Caco-2 (cell line): ENCODE measurements around the gene ZCCHC7. TPM values are rescaled to one million over a fixed set of nuclear protein-coding genes. Genes with fewer than 3 reads are reported as not detected.
"Not testable (repeated sequence)": the region's sequence is repeated elsewhere in the genome, so short reads cannot be mapped to it uniquely, and the experiment has no call there.

Source experiments
- Bru-seq: library from RNA; stranded (reverse); fragments of 400-500 nt; gene quantifications from one replicate; lab custom pipeline; 2021; lab: Mats Ljungman, UMichigan
- BruChase-seq, 2 experiments: library from RNA; stranded (reverse); fragments of 400-500 nt; gene quantifications; one replicate each; lab custom pipeline; 2021; lab: Mats Ljungman, UMichigan
- BruUV-seq: library from RNA; stranded (reverse); fragments of 400-500 nt; replicated peaks from 2 replicates; lab custom pipeline; 2021; lab: Mats Ljungman, UMichigan
- CTCF ChIA-PET: fragments of 300-600 bp; sonication (Branson Sonifier 250); formaldehyde crosslinking; loops from one replicate; lab custom pipeline; 2022; ENCODE audit warnings: antibody characterized with exemption; lab: Charles Lee
- POLR2A ChIA-PET: fragments of 300-600 bp; sonication (Branson Sonifier 250); formaldehyde crosslinking; loops from one replicate; lab custom pipeline; 2022; ENCODE audit warnings: antibody characterized with exemption; lab: Charles Lee
- DNase-seq, 2 experiments: peaks; one replicate each; pipeline versions ENCODE4 v3.0.0 to v3.0.0-alpha.2; 2020 to 2022
- H3K27me3 ChIP-seq: replicated peaks from 2 replicates; pipeline ENCODE4 v1.6.0; 2011; ENCODE audit warnings: low read length; ENCODE audit not compliant: control insufficient read depth, insufficient read depth
- H3K36me3 ChIP-seq: 2 replicates; pipeline ENCODE4 v1.5.1; 2011; ENCODE audit warnings: low read length; ENCODE audit not compliant: control insufficient read depth, insufficient read depth
- H3K4me1 ChIP-seq: fragments of 250-450 bp; sonication (Bioruptor Pico); 2 replicates; pipeline ENCODE4 v1.5.1; 2020; ENCODE audit warnings: mild to moderate bottlenecking
- H3K4me3 ChIP-seq: 2 replicates; pipeline ENCODE4 v1.5.1; 2011; ENCODE audit warnings: low read depth, mild to moderate bottlenecking, control low read depth, low read length
- H3K9me3 ChIP-seq: fragments of 250-450 bp; sonication (Bioruptor Pico); 2 replicates; pipeline ENCODE4 v1.5.1; 2020; ENCODE audit warnings: mild to moderate bottlenecking, moderate library complexity
- H3K27ac Mint-ChIP-seq: one replicate; pipeline ENCODE4 v1.8.0; 2022; ENCODE audit warnings: mixed read lengths; ENCODE audit not compliant: unreplicated experiment
- H3K27me3 Mint-ChIP-seq: one replicate; pipeline ENCODE4 v1.8.0; 2022; ENCODE audit warnings: mixed read lengths; ENCODE audit not compliant: insufficient read depth, unreplicated experiment
- H3K36me3 Mint-ChIP-seq: one replicate; pipeline ENCODE4 v1.8.0; 2022; ENCODE audit warnings: mild to moderate bottlenecking, mixed read lengths; ENCODE audit not compliant: insufficient read depth, unreplicated experiment
- H3K4me1 Mint-ChIP-seq: one replicate; pipeline ENCODE4 v1.8.0; 2022; ENCODE audit warnings: low read depth, mixed read lengths; ENCODE audit not compliant: unreplicated experiment
- H3K4me3 Mint-ChIP-seq: one replicate; pipeline ENCODE4 v1.8.0; 2022; ENCODE audit warnings: mild to moderate bottlenecking, moderate library complexity, mixed read lengths; ENCODE audit not compliant: unreplicated experiment
- H3K9me3 Mint-ChIP-seq: one replicate; pipeline ENCODE4 v1.8.0; 2022; ENCODE audit warnings: mixed read lengths; ENCODE audit not compliant: unreplicated experiment
- CTCF ChIP-seq, 2 experiments: fragments of 200-600 bp in 1 of 2; IDR thresholded peaks; 1 replicate in 1 of 2; 2 replicates in 1 of 2; pipeline versions ENCODE4 v1.5.1 to v1.8.0; 2011 to 2022; ENCODE audit warnings: antibody characterized with exemption in 1 of 2, control low read depth in 1 of 2, inconsistent platforms in 1 of 2, low read depth in 1 of 2, low read length in 1 of 2, mild to moderate bottlenecking in 1 of 2, moderate library complexity in 1 of 2; ENCODE audit not compliant: insufficient read depth in 1 of 2, severe bottlenecking in 1 of 2, unreplicated experiment in 1 of 2
- intact Hi-C: fragments of 100-400 bp; cut with micrococcal nuclease; formaldehyde crosslinking; loops from one replicate; pipeline ENCODE4 v1.10.0; 2022; ENCODE audit not compliant: unreplicated experiment
- long read RNA-seq: library from polyadenylated mRNA; stranded (forward); transcript quantifications from one replicate; pipeline ENCODE4 v2.0.0, GENCODE V29; 2022
- total RNA-seq: library from RNA; stranded (reverse); gene quantifications from 2 replicates; pipeline ENCODE4 v1.2.3, GENCODE V29; 2022

ZCCHC7 gene
- total RNA-seq (22.0 and 23.2 TPM in 2 replicates), Bru-seq, nascent RNA (percentile 83 among the genes with signal in this experiment), BruChase-seq, experiment 1, labeled RNA remaining after a 2-hour chase (percentile 88 among the genes with signal in this experiment), BruChase-seq, experiment 2, labeled RNA remaining after a 6-hour chase (percentile 79 among the genes with signal in this experiment)
- long read RNA-seq, transcript ZCCHC7-202 (9 exons, 2,619 nt) = major isoform, 11 of 24 reads
- long read RNA-seq, partial matches to known transcripts = 2 of 24 reads
- long read RNA-seq, other reads (novel, unspliced or antisense) = 10 of 24 reads

GRCh38 chr9:37119907-37120842 is at the start of gene ZCCHC7:
Gene ZCCHC7 (plus strand): TSS chr9:37120574.
- H3K36me3 ChIP-seq = no peaks in the 10 kb centered on the region
- Mint-ChIP-seq H3K4me3 (peak within 1 kb of the TSS; percentile 81), H3K9me3 (no peaks in the 10 kb centered on the region), H3K4me1 (peaks cover 12% of the 10 kb centered on the region), H3K27me3 (no peaks in the 10 kb centered on the region), H3K36me3 (peaks cover 25% of the 10 kb centered on the region), H3K27ac (peak within 1 kb of the TSS; percentile 93)
- H3K4me1 ChIP-seq = no peaks in the 10 kb centered on the region
- no peaks in the 10 kb centered on the region for H3K9me3 ChIP-seq
- no peaks in the 10 kb centered on the region for H3K27me3 ChIP-seq
- POLR2A ChIA-PET = interaction anchor here (0.5 to 2.0 kb wide), 14 partner anchors 10 to 829 kb away, joined by 3 to 34 read pairs (median 4); partner anchors contain the start of genes GRHPR and ZBTB5
- intact Hi-C loops = loop anchor here (1.0 to 10.0 kb wide), 3 partner anchors 41 to 213 kb away; no protein-coding TSS in a partner anchor
- no peak for TF ChIP-seq CTCF (IDR thresholded peaks at IDR 0.05; ENCODE audit: insufficient read depth in 1 of 2, low read depth in 1 of 2, low read length in 1 of 2, severe bottlenecking in 1 of 2, unreplicated experiment in 1 of 2)
- DNase-seq = peak; percentile 97
- CTCF ChIA-PET = interaction anchor here (0.6 to 1.7 kb wide), 5 partner anchors 10 to 250 kb away, joined by 3 to 9 read pairs (median 4); no protein-coding TSS in a partner anchor
- peak within 1 kb of the TSS; percentile 75 for H3K4me3 ChIP-seq
- BruUV-seq = no TSS peak

DNA sequence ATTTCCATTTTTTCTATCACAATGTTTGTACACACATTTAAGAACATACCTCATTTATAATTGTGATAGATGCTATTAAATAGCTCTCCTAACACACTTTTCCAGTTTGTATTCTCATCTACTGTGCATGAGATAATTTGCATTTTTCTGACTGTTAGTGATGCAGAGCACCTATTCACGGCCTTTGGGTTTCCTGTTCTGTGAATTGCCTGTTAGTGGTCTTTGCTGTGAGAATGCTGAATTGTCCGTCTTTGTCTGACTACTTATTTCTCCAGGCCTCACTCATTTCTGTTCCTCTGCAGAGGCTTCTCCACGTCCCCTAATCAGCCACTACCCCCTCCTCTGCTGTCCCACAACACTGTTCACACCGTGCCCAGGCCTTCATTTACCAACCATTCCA is 45.6 kb upstream of the ZCCHC7 start:
- POLR2A ChIA-PET, H3K9me3 Mint-ChIP-seq, BruUV-seq: not testable (repeated sequence)

GRCh38 chr9:37079370-37080164 is 40.8 kb upstream of the ZCCHC7 start:
- H3K27me3 Mint-ChIP-seq = no peaks in the 10 kb centered on the region
- no peaks in the 10 kb centered on the region for H3K9me3 ChIP-seq
- peak overlapping the region; percentile 85 for H3K27ac Mint-ChIP-seq
- DNase-seq = peak; percentile 95 to 96
- no peaks in the 10 kb centered on the region for H3K9me3 Mint-ChIP-seq
- no peaks in the 10 kb centered on the region for H3K27me3 ChIP-seq
- no TSS peak for BruUV-seq
- H3K4me3 ChIP-seq = peak overlapping the region; percentile 78
- no peak for TF ChIP-seq CTCF (IDR thresholded peaks at IDR 0.05; ENCODE audit: insufficient read depth in 1 of 2, low read depth in 1 of 2, low read length in 1 of 2, severe bottlenecking in 1 of 2, unreplicated experiment in 1 of 2)
- H3K4me1 Mint-ChIP-seq = peaks cover 8% of the 10 kb centered on the region
- ChIA-PET CTCF (interaction anchor here (0.6 to 1.1 kb wide), 3 partner anchors 40 to 84 kb away, joined by 4 to 5 read pairs (median 4); no protein-coding TSS in a partner anchor), POLR2A (interaction anchor here (0.6 to 1.9 kb wide), 4 partner anchors 40 to 386 kb away, joined by 4 to 34 read pairs (median 6); partner anchors contain the start of genes ZBTB5 and ZCCHC7)
- H3K4me3 Mint-ChIP-seq = peak overlapping the region; percentile 82
- H3K4me1 ChIP-seq = peaks cover 7% of the 10 kb centered on the region; the same call in 1 of the 2 replicates
- H3K36me3 Mint-ChIP-seq = peaks cover 14% of the 10 kb centered on the region
- no peaks in the 10 kb centered on the region for H3K36me3 ChIP-seq
- intact Hi-C loops = loop anchor here (1.0 to 2.0 kb wide), 3 partner anchors 41 to 229 kb away; partner anchors contain the start of gene ZCCHC7

More for the DNA sequence above, 45.6 kb upstream of the ZCCHC7 start:
- H3K4me1 Mint-ChIP-seq, CTCF ChIA-PET, H3K4me1 ChIP-seq, H3K27me3 ChIP-seq, H3K27me3 Mint-ChIP-seq, H3K4me3 ChIP-seq, H3K36me3 Mint-ChIP-seq, DNase-seq, H3K27ac Mint-ChIP-seq, H3K36me3 ChIP-seq, intact Hi-C loops, H3K9me3 ChIP-seq, H3K4me3 Mint-ChIP-seq: not testable (repeated sequence)

GRCh38 chr9:37080165-37080628 is 40.2 kb upstream of the ZCCHC7 start:
- POLR2A ChIA-PET = interaction anchor here (0.6 to 1.9 kb wide), 2 partner anchors 40 to 52 kb away, joined by 7 to 34 read pairs; partner anchors contain the start of gene ZCCHC7
- H3K9me3 ChIP-seq, H3K9me3 Mint-ChIP-seq, intact Hi-C loops, H3K27me3 Mint-ChIP-seq, BruUV-seq, H3K27me3 ChIP-seq, H3K4me1 Mint-ChIP-seq, H3K4me1 ChIP-seq, H3K36me3 ChIP-seq: not testable (repeated sequence)
- peak overlapping the region; percentile 78 for H3K4me3 ChIP-seq
- Mint-ChIP-seq H3K36me3 (peaks cover 14% of the 10 kb centered on the region), H3K27ac (peak overlapping the region; percentile 85), H3K4me3 (peak overlapping the region; percentile 82)
- CTCF ChIA-PET = interaction anchor here (1.2 kb wide), 1 partner anchor 84 kb away, joined by 3 read pairs; no protein-coding TSS in a partner anchor
- DNase-seq = peak in 1 of 2 experiments; percentile 48
